Upper lobe of right lung (tissue), 1 donor: Measurements from ENCODE around the gene NFKBIA. TPM values are rescaled to one million over a fixed set of nuclear protein-coding genes. Genes with fewer than 3 reads are reported as not detected.
"Not testable (repeated sequence)": the region's sequence is repeated elsewhere in the genome, so short reads cannot be mapped to it uniquely, and the experiment has no call there.

Source experiments
- ATAC-seq: fragments of 200-7000 bp; cut with Tn5 transposase; one replicate; pipeline ENCODE4 v1.9.1; 2020; ENCODE audit warnings: mild to moderate bottlenecking, moderate library complexity
- DNase-seq: peaks from one replicate; pipeline ENCODE4 v3.0.0-alpha.2; 2020
- H3K27ac ChIP-seq: fragments of 200-600 bp; one replicate; pipeline ENCODE4 v1.8.0; 2022
- H3K27me3 ChIP-seq: fragments of 200-600 bp; one replicate; pipeline ENCODE4 v1.8.0; 2022; ENCODE audit warnings: mild to moderate bottlenecking
- H3K36me3 ChIP-seq: fragments of 200-600 bp; one replicate; pipeline ENCODE4 v1.8.0; 2022
- H3K4me1 ChIP-seq: fragments of 200-600 bp; one replicate; pipeline ENCODE4 v1.8.0; 2022
- H3K4me3 ChIP-seq: fragments of 200-600 bp; one replicate; pipeline ENCODE4 v1.8.0; 2022; ENCODE audit warnings: mild to moderate bottlenecking
- H3K9me3 ChIP-seq: fragments of 200-600 bp; one replicate; pipeline ENCODE4 v1.8.0; 2022
- CTCF ChIP-seq: fragments of 200-600 bp; IDR thresholded peaks from one replicate; pipeline ENCODE4 v1.8.0; 2022; ENCODE audit warnings: antibody characterized with exemption
- intact Hi-C: fragments of 100-400 bp; cut with DNase I; formaldehyde crosslinking; loops from one replicate; pipeline ENCODE4 v1.11.0; 2022
- long read RNA-seq: library from polyadenylated mRNA; unstranded; transcript quantifications from one replicate; pipeline ENCODE4 v2.0.0, GENCODE V29; 2021
- total RNA-seq: library from RNA; stranded (reverse); fragmentation: NEBNext Ultra II Directional; extraction: Animal tissue kit (Norgen Biotek cat#: 25700); gene quantifications from one replicate; pipeline ENCODE4 v1.2.1, GENCODE V29; 2021
- donor health status: DM: no; HTN: yes; CAD: no; lungs with severe emphysema.

NFKBIA gene, protein sequence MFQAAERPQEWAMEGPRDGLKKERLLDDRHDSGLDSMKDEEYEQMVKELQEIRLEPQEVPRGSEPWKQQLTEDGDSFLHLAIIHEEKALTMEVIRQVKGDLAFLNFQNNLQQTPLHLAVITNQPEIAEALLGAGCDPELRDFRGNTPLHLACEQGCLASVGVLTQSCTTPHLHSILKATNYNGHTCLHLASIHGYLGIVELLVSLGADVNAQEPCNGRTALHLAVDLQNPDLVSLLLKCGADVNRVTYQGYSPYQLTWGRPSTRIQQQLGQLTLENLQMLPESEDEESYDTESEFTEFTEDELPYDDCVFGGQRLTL
- 361 TPM for total RNA-seq
- long read RNA-seq, transcript NFKBIA-201 (6 exons, 1,558 nt): major isoform, 153 of 219 reads
- long read RNA-seq, transcript NFKBIA-209 (5 exons, 1,537 nt): minor isoform, 23 of 219 reads
- long read RNA-seq, transcript NFKBIA-208 (6 exons, 1,400 nt): minor isoform, 5 of 219 reads
- long read RNA-seq, partial matches to known transcripts: 16 of 219 reads
- long read RNA-seq, other reads (novel, unspliced or antisense): 19 of 219 reads

DNA sequence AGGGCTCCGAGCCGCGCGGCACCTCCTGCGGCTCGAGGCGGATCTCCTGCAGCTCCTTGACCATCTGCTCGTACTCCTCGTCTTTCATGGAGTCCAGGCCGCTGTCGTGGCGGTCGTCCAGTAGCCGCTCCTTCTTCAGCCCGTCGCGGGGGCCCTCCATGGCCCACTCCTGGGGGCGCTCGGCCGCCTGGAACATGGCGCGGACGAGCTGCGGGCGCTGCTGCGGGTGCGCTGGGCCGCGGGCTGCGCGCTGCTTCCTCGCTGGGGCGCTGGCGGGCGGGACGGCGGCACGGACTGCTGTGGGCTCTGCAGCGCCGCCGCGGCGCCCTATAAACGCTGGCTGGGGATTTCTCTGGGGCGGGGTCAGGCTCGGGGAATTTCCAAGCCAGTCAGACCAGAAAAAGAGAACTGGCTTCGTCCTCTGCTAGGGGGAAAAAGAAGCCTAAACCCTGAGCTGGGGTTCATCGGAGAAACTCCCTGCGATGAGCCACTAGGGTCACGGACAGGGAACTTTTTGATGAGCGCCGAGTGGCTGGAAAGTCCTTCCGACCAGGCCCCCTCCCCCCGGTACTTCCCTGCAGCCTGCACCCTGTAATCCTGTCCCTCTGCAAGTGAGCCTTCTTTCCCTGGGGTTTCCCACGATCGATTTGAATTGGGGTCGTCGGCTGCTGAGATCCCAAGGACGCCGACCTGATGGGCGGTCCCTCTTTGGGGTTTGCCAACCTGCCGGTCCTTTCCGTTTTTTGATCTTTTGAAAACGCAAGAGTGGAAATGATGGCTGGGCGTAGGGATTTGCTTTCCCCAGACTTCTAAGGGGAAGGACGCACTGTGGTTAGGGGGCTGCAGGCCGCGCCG lies at the start of gene NFKBIA:
NFKBIA (minus strand) TSS at position 301 of the 855 bp plus-strand sequence; CDS start at position 196, 105 bp downstream.
- peak within 1 kb of the TSS; percentile 100 for H3K27ac ChIP-seq
- TF ChIP-seq CTCF: peak; percentile 36
- H3K4me3 ChIP-seq: peak within 1 kb of the TSS; percentile 97
- peak; percentile 77 for ATAC-seq
- H3K4me1 ChIP-seq: peaks cover 40% of the 10 kb centered on the region
- intact Hi-C loops: loop anchor here (5.0 to 10.0 kb wide), 2 partner anchors 67 to 110 kb away; partner anchors contain the start of gene PSMA6
- no peaks in the 10 kb centered on the region for H3K9me3 ChIP-seq
- H3K27me3 ChIP-seq: no peaks in the 10 kb centered on the region
- peak; percentile 96 for DNase-seq
- H3K36me3 ChIP-seq: peaks cover 40% of the 10 kb centered on the region

DNA sequence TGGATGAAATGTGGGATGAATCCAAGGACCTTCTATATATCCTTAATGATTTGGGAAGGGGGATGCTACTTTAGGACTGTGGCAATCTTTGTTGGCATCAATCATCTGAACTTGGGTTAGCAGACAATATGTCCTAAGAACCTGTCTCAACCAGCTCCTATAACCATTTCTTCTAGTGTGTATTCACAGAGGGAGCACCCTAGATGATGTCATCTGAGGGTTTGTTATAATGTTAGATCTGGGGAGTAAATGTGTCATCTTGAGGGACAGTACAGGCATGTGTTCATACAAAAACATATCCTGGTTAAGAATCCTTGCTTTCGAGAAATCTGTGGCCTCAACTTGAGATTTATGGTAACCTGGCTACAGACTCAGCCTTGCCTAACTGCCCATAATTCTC lies 41.9 kb upstream of the NFKBIA start:
- TF ChIP-seq CTCF: no peak
- DNase-seq: no peak

GRCh38 chr14:35444104-35444503 lies 39.6 kb upstream of the NFKBIA start:
- TF ChIP-seq CTCF: no peak
- H3K27me3 ChIP-seq: no peaks in the 10 kb centered on the region
- DNase-seq (no peak), ATAC-seq (no peak)
- no peaks in the 10 kb centered on the region for H3K9me3 ChIP-seq
- no peaks in the 10 kb centered on the region for H3K36me3 ChIP-seq
- H3K4me3 ChIP-seq: no peak overlapping the region
- H3K27ac ChIP-seq: no peak overlapping the region
- H3K4me1 ChIP-seq: no peaks in the 10 kb centered on the region
- intact Hi-C loops: no loop called here

More for the DNA sequence above, 41.9 kb upstream of the NFKBIA start:
- no peaks in the 10 kb centered on the region for H3K4me1 ChIP-seq
- H3K27ac ChIP-seq: no peak overlapping the region
- H3K4me3 ChIP-seq: no peak overlapping the region
- no peaks in the 10 kb centered on the region for H3K27me3 ChIP-seq
- no peaks in the 10 kb centered on the region for H3K9me3 ChIP-seq
- no peak for ATAC-seq
- no peaks in the 10 kb centered on the region for H3K36me3 ChIP-seq
- intact Hi-C loops: no loop called here

DNA sequence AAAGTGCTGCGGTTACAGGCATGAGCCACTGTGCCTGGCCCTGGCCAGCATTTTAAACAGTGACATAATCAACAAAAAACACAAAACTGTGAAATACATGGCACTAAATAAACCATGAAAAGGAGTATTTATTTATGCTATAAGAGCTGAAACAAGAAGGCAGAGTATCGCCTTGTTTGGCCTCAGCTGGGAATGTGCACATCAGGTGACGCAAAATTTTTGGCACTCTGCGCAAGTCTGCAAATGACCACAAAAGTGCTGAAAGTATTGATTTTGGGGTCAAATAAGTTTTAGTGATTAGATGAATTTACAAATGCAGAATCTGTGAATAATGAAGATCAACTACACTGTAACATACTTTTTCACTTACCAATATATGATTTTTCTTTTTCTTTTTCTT lies 36.6 kb upstream of the NFKBIA start:
- Histone ChIP-seq H3K36me3 (no peaks in the 10 kb centered on the region), H3K4me1 (no peaks in the 10 kb centered on the region), H3K9me3 (no peaks in the 10 kb centered on the region), H3K27me3 (no peaks in the 10 kb centered on the region), H3K4me3 (no peak overlapping the region), H3K27ac (no peak overlapping the region)
- no peak for DNase-seq
- intact Hi-C loops: no loop called here
- no peak for ATAC-seq
- TF ChIP-seq CTCF: no peak

DNA sequence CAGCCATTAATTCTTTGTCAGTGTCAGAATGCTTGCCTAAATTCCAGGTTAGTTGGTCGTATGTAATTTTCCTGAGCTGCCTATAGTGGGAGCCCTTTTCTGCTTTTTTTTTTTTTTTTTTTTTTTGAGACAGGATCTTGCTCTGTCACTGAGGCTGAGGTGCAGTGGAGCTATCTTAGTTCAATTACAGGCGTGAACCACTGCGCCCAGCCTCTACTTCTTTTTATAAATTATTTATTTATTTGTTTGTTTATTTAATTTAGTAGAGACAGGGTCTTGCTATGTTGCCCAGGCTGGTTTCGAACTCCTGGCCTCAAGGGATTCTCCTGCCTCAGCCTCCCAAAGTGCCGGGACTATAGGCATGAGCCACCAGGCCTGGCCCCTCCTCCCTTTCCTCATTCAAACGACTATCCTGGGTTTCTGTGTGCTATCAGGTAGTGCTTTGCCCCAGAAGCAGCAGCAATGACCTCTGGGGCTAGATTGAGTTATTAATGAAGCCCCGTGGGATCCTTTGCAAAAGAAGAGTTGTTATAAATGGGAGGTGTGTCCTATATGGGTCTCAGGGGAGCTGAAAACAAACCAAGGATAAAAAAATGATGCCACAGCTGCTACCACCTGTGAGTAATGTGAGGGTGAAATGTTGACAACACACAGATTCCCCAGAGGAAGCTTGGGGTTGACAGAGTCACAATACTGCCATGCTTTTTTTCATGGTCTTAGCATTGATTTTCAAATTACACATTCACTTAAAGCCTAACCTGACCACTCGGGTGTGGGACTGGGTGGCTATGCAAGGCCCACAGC lies 34.6 kb upstream of the NFKBIA start:
- ATAC-seq (no peak), DNase-seq (no peak)
- Histone ChIP-seq H3K27ac (no peak overlapping the region), H3K27me3 (no peaks in the 10 kb centered on the region), H3K4me3 (no peak overlapping the region), H3K9me3 (no peaks in the 10 kb centered on the region), H3K4me1 (no peaks in the 10 kb centered on the region), H3K36me3 (no peaks in the 10 kb centered on the region)
- peak; percentile 38 for TF ChIP-seq CTCF
- intact Hi-C loops: no loop called here

DNA sequence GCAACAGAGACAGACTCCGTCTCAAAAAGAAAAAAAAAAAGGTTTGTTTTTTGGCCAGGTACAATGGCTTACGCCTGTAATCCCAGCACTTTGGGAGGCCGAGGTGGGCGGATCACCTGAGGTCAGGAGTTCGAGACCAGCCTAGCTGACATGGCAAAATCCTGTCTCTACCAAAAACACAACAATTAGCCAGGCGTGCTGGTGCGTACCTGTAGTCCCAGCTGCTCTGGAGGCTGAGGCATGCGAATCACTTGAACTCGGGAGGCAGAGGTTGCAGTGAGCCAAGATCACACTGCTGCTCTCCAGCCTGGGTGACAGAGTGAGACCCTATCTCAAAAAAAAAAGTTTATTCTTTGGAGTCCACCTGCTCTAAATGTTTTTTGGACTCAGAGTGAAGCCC lies 33.9 kb upstream of the NFKBIA start:
- DNase-seq, ATAC-seq: not testable (repeated sequence)

More for the DNA sequence above, 33.9 kb upstream of the NFKBIA start:
- H3K4me3 ChIP-seq, H3K9me3 ChIP-seq, H3K4me1 ChIP-seq, H3K36me3 ChIP-seq, intact Hi-C loops, H3K27me3 ChIP-seq, H3K27ac ChIP-seq: not testable (repeated sequence)
